ENCODE measurements around the gene ARRDC5. TPM values are rescaled to one million over a fixed set of nuclear protein-coding genes. Genes with fewer than 3 reads are reported as not detected.

The ARRDC5 gene
- polyA plus RNA-seq, 1 donor (not counting 4 experiments of a cell fraction or from before 2014, with no cell fraction given): not detected

DNA sequence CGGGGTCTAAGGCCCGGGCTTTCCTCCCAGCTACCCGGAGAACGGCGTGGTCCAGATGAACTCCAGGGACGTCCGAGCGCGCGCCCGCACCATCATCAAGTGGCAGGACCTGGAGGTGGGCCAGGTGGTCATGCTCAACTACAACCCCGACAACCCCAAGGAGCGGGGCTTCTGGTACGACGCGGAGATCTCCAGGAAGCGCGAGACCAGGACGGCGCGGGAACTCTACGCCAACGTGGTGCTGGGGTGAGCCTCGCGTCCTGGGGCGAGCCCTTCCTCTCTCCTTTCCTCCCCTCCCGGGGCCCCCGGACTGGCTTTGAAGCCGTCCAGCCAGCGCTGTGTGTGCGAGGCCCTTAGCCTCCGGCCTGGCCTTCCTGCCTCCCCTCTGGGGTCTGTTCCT lies 30.0 kb upstream of the ARRDC5 start:
- no peak overlapping the region for H3K4me3 ChIP-seq (ENCODE audit: control insufficient read depth in 2 of 3, extremely low read depth in 1 of 3, insufficient read depth in 2 of 3, low read depth in 1 of 3, low read length in 3 of 3)
- TF ChIP-seq CTCF (optimal IDR thresholded peaks at IDR 0.05 in 1 of 3, IDR thresholded peaks at IDR 0.05 in 1 of 3, conservative IDR thresholded peaks at IDR 0.05 in 1 of 3; ENCODE audit: extremely low read depth in 1 of 3, insufficient read depth in 2 of 3, low read length in 3 of 3) (no peak), EZH2 (IDR thresholded peaks at IDR 0.05; ENCODE audit: low read length) (no peak)
- H3K79me2 ChIP-seq (ENCODE audit: control insufficient read depth, insufficient read depth, low read length): peaks cover 22% of the 10 kb centered on the region
- H3K27ac ChIP-seq (ENCODE audit: control insufficient read depth, insufficient read depth, low read length): no peak overlapping the region
- no peaks in the 10 kb centered on the region for H3K4me1 ChIP-seq (ENCODE audit: control insufficient read depth, extremely low read depth, insufficient read depth, low read length)
- H4K20me1 ChIP-seq (ENCODE audit: control insufficient read depth, extremely low read depth, insufficient read depth, low read length): no peaks in the 10 kb centered on the region
- no peaks in the 10 kb centered on the region for H3K27me3 ChIP-seq (ENCODE audit: control insufficient read depth, extremely low read depth, insufficient read depth, low read length)
- no peak overlapping the region for H3K9ac ChIP-seq (ENCODE audit: control insufficient read depth, extremely low read depth, insufficient read depth, low read length)
- H3K9me1 ChIP-seq (ENCODE audit: control insufficient read depth, extremely low read depth, insufficient read depth, low read length): no peaks in the 10 kb centered on the region
- FAIRE-seq (no peak), DNase-seq (ENCODE audit: low read depth, low spot score) (no peak)
- H3K36me3 ChIP-seq (ENCODE audit: control insufficient read depth in 2 of 2, extremely low read depth in 1 of 2, insufficient read depth in 2 of 2, low read length in 2 of 2): peaks cover 13 to 47% of the 10 kb centered on the region in 2 experiments
- dilution Hi-C loops (cut with MboI; ENCODE audit: extremely low pct_ligation_motif_present, low sequenced_read_pairs): no loop called here
- no peak overlapping the region for H3K4me2 ChIP-seq (ENCODE audit: control insufficient read depth, extremely low read depth, insufficient read depth, low read depth, low read length)
- H3K9me3 ChIP-seq (ENCODE audit: control insufficient read depth, low read depth, low read length): no peaks in the 10 kb centered on the region
- no peak overlapping the region for H2AFZ ChIP-seq (ENCODE audit: control insufficient read depth, low read length)

- Histone ChIP-seq H3K27me3 (ENCODE audit: control insufficient read depth, extremely low read depth, insufficient read depth, low read length) (no peaks in the 10 kb centered on the region), H3K4me3 (ENCODE audit: control insufficient read depth in 2 of 3, extremely low read depth in 1 of 3, insufficient read depth in 2 of 3, low read depth in 1 of 3, low read length in 3 of 3) (no peak overlapping the region), H3K36me3 (ENCODE audit: control insufficient read depth in 2 of 2, extremely low read depth in 1 of 2, insufficient read depth in 2 of 2, low read length in 2 of 2) (peaks cover 11 to 42% of the 10 kb centered on the region in 2 experiments), H3K9ac (ENCODE audit: control insufficient read depth, extremely low read depth, insufficient read depth, low read length) (no peak overlapping the region), H3K9me3 (ENCODE audit: control insufficient read depth, low read depth, low read length) (no peaks in the 10 kb centered on the region), H3K79me2 (ENCODE audit: control insufficient read depth, insufficient read depth, low read length) (peaks cover 31% of the 10 kb centered on the region), H3K4me2 (ENCODE audit: control insufficient read depth, extremely low read depth, insufficient read depth, low read depth, low read length) (no peak overlapping the region), H4K20me1 (ENCODE audit: control insufficient read depth, extremely low read depth, insufficient read depth, low read length) (peaks cover 2% of the 10 kb centered on the region), H3K4me1 (ENCODE audit: control insufficient read depth, extremely low read depth, insufficient read depth, low read length) (no peaks in the 10 kb centered on the region), H3K9me1 (ENCODE audit: control insufficient read depth, extremely low read depth, insufficient read depth, low read length) (no peaks in the 10 kb centered on the region), H2AFZ (ENCODE audit: control insufficient read depth, low read length) (no peak overlapping the region), H3K27ac (ENCODE audit: control insufficient read depth, insufficient read depth, low read length) (no peak overlapping the region)
- DNase-seq (ENCODE audit: low read depth, low spot score) (no peak), FAIRE-seq (no peak)
- dilution Hi-C loops (cut with MboI; ENCODE audit: extremely low pct_ligation_motif_present, low sequenced_read_pairs): no loop called here
- no peak for TF ChIP-seq CTCF (optimal IDR thresholded peaks at IDR 0.05 in 1 of 3, IDR thresholded peaks at IDR 0.05 in 1 of 3, conservative IDR thresholded peaks at IDR 0.05 in 1 of 3; ENCODE audit: extremely low read depth in 1 of 3, insufficient read depth in 2 of 3, low read length in 3 of 3)
- no peak for TF ChIP-seq EZH2 (IDR thresholded peaks at IDR 0.05; ENCODE audit: low read length)
These were observed 28.0 kb upstream of the ARRDC5 start for GRCh38 chr19:4930664-4931063.

Measured in keratinocyte (primary cell).